ENCODE measurements around the gene PIGO. TPM values are rescaled to one million over a fixed set of nuclear protein-coding genes. Genes with fewer than 3 reads are reported as not detected.

Gene PIGO
- total RNA-seq, 1 donor from 2014 or later: 6.9 TPM

Small RNA genes lying within 50 kb of the gene (small RNA-seq; reads per million reads assigned to genes)
- gene RN7SL338P: not detected

Other genes with a start within 250 kb of the PIGO start
- gene PHF24, start 138.3 kb downstream of the PIGO start, total RNA-seq: 19.2 TPM
- gene DNAJB5, start 106.8 kb downstream of the PIGO start, total RNA-seq: 57.1 TPM
- gene VCP, start 24.0 kb downstream of the PIGO start, total RNA-seq: 205 TPM
- 18.8 TPM for gene FANCG, start 16.6 kb downstream of the PIGO start, total RNA-seq
- 55.4 TPM for gene STOML2, start 6.5 kb upstream of the PIGO start, total RNA-seq
- 12.2 TPM for gene ATOSB, start 19.3 kb upstream of the PIGO start, total RNA-seq
- gene UNC13B, start 65.4 kb upstream of the PIGO start, total RNA-seq: 17.9 TPM

Measured in frontal cortex (tissue), 1 donor.